Upper lobe of left lung (tissue), 6 donors: ENCODE measurements around the gene PTPRD. TPM values are rescaled to one million over a fixed set of nuclear protein-coding genes. Genes with fewer than 3 reads are reported as not detected.

Experiments
- ATAC-seq, 2 donors: fragments of 200-7000 bp; cut with Tn5 transposase; one replicate each; pipeline ENCODE4 v1.9.1; 2022; ENCODE audit warnings: mild to moderate bottlenecking in 2 of 2, moderate library complexity in 2 of 2; ENCODE audit not compliant: low FRiP score in 2 of 2
- DNase-seq, 2 donors: peaks; one replicate each; pipeline ENCODE4 v3.0.0-alpha.2; 2019 to 2020
- H3K27ac ChIP-seq, 4 donors: fragments of 200-600 bp; sonication (generic); one replicate each; pipeline ENCODE4 v1.5.1; 2016 to 2019
- H3K27me3 ChIP-seq, 4 donors: fragments of 200-600 bp; sonication (generic); one replicate each; pipeline ENCODE4 v1.5.1; 2017 to 2019
- H3K36me3 ChIP-seq, 4 donors: fragments of 200-600 bp; sonication (generic); one replicate each; pipeline ENCODE4 v1.5.1; 2016 to 2019
- H3K4me1 ChIP-seq, 4 donors: fragments of 200-600 bp; sonication (generic); one replicate each; pipeline ENCODE4 v1.5.1; 2018 to 2019
- H3K4me3 ChIP-seq, 4 donors: fragments of 200-600 bp; sonication (generic); one replicate each; pipeline ENCODE4 v1.5.1; 2017 to 2019; ENCODE audit warnings: mild to moderate bottlenecking in 2 of 4, moderate library complexity in 1 of 4
- H3K9me3 ChIP-seq, 4 donors: fragments of 200-600 bp; sonication (generic); one replicate each; pipeline ENCODE4 v1.5.1; 2018 to 2019
- EP300 ChIP-seq, 4 donors: sonication (generic); formaldehyde crosslinking; IDR thresholded peaks; one replicate each; pipeline ENCODE4 v1.5.1; 2017; ENCODE audit warnings: antibody characterized with exemption in 4 of 4, control low read depth in 2 of 4
- POLR2A ChIP-seq, 4 donors: fragments of 450-650 bp; IDR thresholded peaks; one replicate each; pipeline ENCODE4 v1.5.1; 2016 to 2017; ENCODE audit warnings: antibody characterized with exemption in 4 of 4, mild to moderate bottlenecking in 2 of 4
- POLR2AphosphoS5 ChIP-seq, 2 donors: sonication (generic); formaldehyde crosslinking; IDR thresholded peaks; one replicate each; pipeline ENCODE4 v1.5.1; 2017; ENCODE audit warnings: antibody characterized with exemption in 2 of 2
- WGBS, 2 donors: methylation state at CpG; one replicate each; pipeline ENCODE4 v1.1.5; 2017 to 2018; 5-methylcytosine and 5-hydroxymethylcytosine counted together
- total RNA-seq, 6 donors: library from RNA; depleted of rRNA in 4 of 6; stranded (reverse); fragments of >200 nt in 4 of 6; gene quantifications; one replicate each; pipeline versions ENCODE4 v1.1.0 to v1.2.1, GENCODE V29; 2016 to 2021
- TF ChIP-seq, protein P1 (sequence below), 6 experiments: fragments of 450-650 bp in 4 of 6; fragments of 200-600 bp in 2 of 6; sonication (generic) in 2 of 6; IDR thresholded peaks; one replicate each; pipeline ENCODE4 v1.5.1; 2016 to 2019; ENCODE audit warnings: antibody characterized with exemption in 6 of 6
- donor health status: DM: no; HTN: no; CAD: no; lungs with moderate emphysema.
- donor health status: DM: no; HTN: yes; CAD: no; lungs with severe emphysema.

Gene PTPRD
- total RNA-seq, 6 donors from 2014 or later = 7.4 to 46.1 (median 14.5) TPM

DNA sequence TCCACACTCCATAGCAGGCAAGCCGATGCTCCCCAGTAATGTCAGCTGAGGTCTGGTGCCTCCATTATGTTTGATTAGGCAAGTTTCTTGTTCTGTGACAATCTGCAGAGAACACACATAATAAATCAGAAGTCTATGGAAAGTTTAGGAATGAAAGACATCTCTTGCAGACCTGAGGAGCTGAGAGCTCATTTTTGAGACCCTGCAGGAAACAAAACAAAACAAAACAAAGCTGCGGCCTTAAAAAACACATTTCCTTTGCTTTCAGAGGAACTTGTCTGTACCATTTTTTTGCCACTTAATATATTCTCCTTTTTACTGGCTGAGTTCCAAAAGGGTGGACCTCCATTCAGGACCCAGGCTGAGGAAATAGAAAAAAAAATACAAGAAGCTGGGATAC lies 2332.0 kb downstream of the PTPRD start:
- DNase-seq (no peak), ATAC-seq (no peak)
- H3K27ac ChIP-seq = no peak overlapping the region
- TF ChIP-seq EP300 (IDR thresholded peaks at IDR 0.05) = no peak
- TF ChIP-seq POLR2A (IDR thresholded peaks at IDR 0.05) = no peak
- TF ChIP-seq POLR2AphosphoS5 (IDR thresholded peaks at IDR 0.05) = no peak
- TF ChIP-seq, protein P1, sequence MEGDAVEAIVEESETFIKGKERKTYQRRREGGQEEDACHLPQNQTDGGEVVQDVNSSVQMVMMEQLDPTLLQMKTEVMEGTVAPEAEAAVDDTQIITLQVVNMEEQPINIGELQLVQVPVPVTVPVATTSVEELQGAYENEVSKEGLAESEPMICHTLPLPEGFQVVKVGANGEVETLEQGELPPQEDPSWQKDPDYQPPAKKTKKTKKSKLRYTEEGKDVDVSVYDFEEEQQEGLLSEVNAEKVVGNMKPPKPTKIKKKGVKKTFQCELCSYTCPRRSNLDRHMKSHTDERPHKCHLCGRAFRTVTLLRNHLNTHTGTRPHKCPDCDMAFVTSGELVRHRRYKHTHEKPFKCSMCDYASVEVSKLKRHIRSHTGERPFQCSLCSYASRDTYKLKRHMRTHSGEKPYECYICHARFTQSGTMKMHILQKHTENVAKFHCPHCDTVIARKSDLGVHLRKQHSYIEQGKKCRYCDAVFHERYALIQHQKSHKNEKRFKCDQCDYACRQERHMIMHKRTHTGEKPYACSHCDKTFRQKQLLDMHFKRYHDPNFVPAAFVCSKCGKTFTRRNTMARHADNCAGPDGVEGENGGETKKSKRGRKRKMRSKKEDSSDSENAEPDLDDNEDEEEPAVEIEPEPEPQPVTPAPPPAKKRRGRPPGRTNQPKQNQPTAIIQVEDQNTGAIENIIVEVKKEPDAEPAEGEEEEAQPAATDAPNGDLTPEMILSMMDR (IDR thresholded peaks at IDR 0.05) = no peak
- H3K36me3 ChIP-seq = no peaks in the 10 kb centered on the region
- no peaks in the 10 kb centered on the region for H3K27me3 ChIP-seq
- H3K4me1 ChIP-seq = no peaks in the 10 kb centered on the region
- peaks cover 0 to 2% (median 0%) of the 10 kb centered on the region in 4 donors for H3K9me3 ChIP-seq
- WGBS, 2 donors = 45 to 58% methylated on average over 2 of the region's 2 CpGs
- no peak overlapping the region for H3K4me3 ChIP-seq

- Histone ChIP-seq H3K36me3 (no peaks in the 10 kb centered on the region), H3K4me3 (no peak overlapping the region), H3K27me3 (no peaks in the 10 kb centered on the region), H3K9me3 (peaks cover 0 to 8% (median 0%) of the 10 kb centered on the region in 4 donors), H3K27ac (no peak overlapping the region), H3K4me1 (no peaks in the 10 kb centered on the region)
- ATAC-seq = no peak
- 74 to 87% methylated on average over 3 of the region's 3 CpGs for WGBS, 2 donors
- DNase-seq = no peak
- TF ChIP-seq POLR2A (IDR thresholded peaks at IDR 0.05) = no peak
- no peak for TF ChIP-seq EP300 (IDR thresholded peaks at IDR 0.05)
- no peak for TF ChIP-seq POLR2AphosphoS5 (IDR thresholded peaks at IDR 0.05)
- TF ChIP-seq, protein P1 (IDR thresholded peaks at IDR 0.05) = no peak
These were observed 2334.8 kb downstream of the PTPRD start for GRCh38 chr9:8278048-8278447.

DNA sequence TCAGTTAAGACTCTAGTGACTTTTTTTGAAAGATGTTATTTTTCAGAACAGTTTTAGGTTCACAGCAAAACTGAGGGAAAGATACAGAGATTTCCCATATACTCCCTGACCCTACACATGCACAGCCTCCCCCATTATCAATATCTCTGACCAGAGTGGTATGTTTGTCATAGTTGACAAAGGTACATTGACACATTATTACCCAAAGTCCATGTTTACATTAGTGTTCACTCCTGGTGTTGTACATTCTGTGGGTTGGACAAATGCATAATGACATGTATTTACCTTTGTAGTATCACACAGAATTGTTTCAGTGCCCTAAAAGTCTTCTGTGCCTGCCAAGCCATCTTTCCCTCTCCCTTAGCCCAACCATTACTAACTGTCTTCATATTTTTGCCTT lies 2342.6 kb downstream of the PTPRD start:
- H3K36me3 ChIP-seq = no peaks in the 10 kb centered on the region
- no peaks in the 10 kb centered on the region for H3K27me3 ChIP-seq
- no peak for ATAC-seq
- H3K4me1 ChIP-seq = no peaks in the 10 kb centered on the region
- H3K4me3 ChIP-seq = no peak overlapping the region
- no peak overlapping the region for H3K27ac ChIP-seq
- DNase-seq = no peak
- TF ChIP-seq POLR2A (IDR thresholded peaks at IDR 0.05) = no peak
- no peak for TF ChIP-seq POLR2AphosphoS5 (IDR thresholded peaks at IDR 0.05)
- TF ChIP-seq EP300 (IDR thresholded peaks at IDR 0.05) = no peak
- TF ChIP-seq, protein P1 (IDR thresholded peaks at IDR 0.05) = no peak
- peaks cover 0 to under 1% (median 0%) of the 10 kb centered on the region in 4 donors for H3K9me3 ChIP-seq

GRCh38 chr9:8268881-8269280 lies 2343.9 kb downstream of the PTPRD start:
- Histone ChIP-seq H3K27ac (no peak overlapping the region), H3K4me3 (no peak overlapping the region), H3K36me3 (no peaks in the 10 kb centered on the region), H3K9me3 (no peaks in the 10 kb centered on the region), H3K27me3 (no peaks in the 10 kb centered on the region), H3K4me1 (no peaks in the 10 kb centered on the region)
- no peak for ATAC-seq
- WGBS, 2 donors = 81 to 89% methylated on average over 1 of the region's 1 CpG
- TF ChIP-seq POLR2A (IDR thresholded peaks at IDR 0.05) (no peak), EP300 (IDR thresholded peaks at IDR 0.05) (no peak), POLR2AphosphoS5 (IDR thresholded peaks at IDR 0.05) (no peak)
- TF ChIP-seq, protein P1 (IDR thresholded peaks at IDR 0.05) = no peak
- DNase-seq = no peak

DNA sequence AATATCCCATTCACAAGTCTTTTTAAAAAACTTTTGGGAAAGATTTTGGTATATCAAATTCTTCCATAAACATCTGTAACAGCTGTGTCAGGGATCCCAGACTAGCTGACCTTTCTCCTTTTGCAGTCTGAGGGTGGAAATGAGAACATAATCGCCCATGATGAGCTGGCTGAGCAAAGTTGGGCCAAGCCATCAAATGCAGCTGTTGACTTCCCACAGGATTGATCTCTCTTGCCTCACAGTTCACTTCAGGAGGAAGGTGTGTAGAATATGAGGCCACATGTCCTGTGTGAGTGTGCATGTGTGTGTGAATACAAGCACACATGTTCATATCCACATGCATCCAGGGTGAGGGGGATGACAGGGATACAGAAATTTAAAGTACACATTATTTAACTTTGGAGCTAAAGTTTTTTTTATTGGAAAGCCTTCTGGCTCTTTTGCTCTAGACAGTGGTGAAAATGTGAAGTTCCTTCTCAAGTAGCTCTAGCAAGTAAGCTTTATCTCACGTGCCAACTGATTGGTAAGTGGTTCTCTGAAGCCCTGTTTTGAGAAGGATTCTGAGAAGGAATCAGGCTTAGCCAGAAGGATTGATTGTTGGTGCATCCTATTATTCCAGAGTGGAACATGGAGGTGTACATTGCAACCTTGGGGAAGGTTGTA lies 2344.5 kb downstream of the PTPRD start:
- Histone ChIP-seq H3K36me3 (no peaks in the 10 kb centered on the region), H3K4me1 (no peaks in the 10 kb centered on the region), H3K27ac (no peak overlapping the region), H3K9me3 (no peaks in the 10 kb centered on the region), H3K4me3 (no peak overlapping the region), H3K27me3 (no peaks in the 10 kb centered on the region)
- WGBS, 2 donors = 68 to 72% methylated on average over 2 of the region's 2 CpGs
- ATAC-seq = no peak
- TF ChIP-seq POLR2A (IDR thresholded peaks at IDR 0.05) (no peak), POLR2AphosphoS5 (IDR thresholded peaks at IDR 0.05) (no peak), EP300 (IDR thresholded peaks at IDR 0.05) (no peak)
- TF ChIP-seq, protein P1 (IDR thresholded peaks at IDR 0.05) = no peak
- no peak for DNase-seq
